Nephron (organoid): Measurements from ENCODE around the gene F5.

ENCODE experiments used
- H3K27ac Mint-ChIP-seq, 3 experiments: 2 replicates each; pipeline ENCODE4 v1.8.0; 2020; ENCODE audit warnings: mixed read lengths in 3 of 3, mild to moderate bottlenecking in 2 of 3, moderate library complexity in 1 of 3
- H3K27me3 Mint-ChIP-seq: 2 replicates; pipeline ENCODE4 v1.8.0; 2021; ENCODE audit warnings: low read depth, mild to moderate bottlenecking, moderate library complexity, mixed read lengths
- H3K36me3 Mint-ChIP-seq: 2 replicates; pipeline ENCODE4 v1.8.0; 2020; ENCODE audit warnings: low read depth, mixed read lengths
- H3K4me1 Mint-ChIP-seq: 2 replicates; pipeline ENCODE4 v1.8.0; 2020; ENCODE audit warnings: mixed read lengths
- H3K4me3 Mint-ChIP-seq, 3 experiments: 2 replicates each; pipeline ENCODE4 v1.8.0; 2020; ENCODE audit warnings: mild to moderate bottlenecking in 3 of 3, mixed read lengths in 3 of 3, moderate library complexity in 2 of 3
- H3K9me3 Mint-ChIP-seq: 2 replicates; pipeline ENCODE4 v1.8.0; 2020; ENCODE audit warnings: mixed read lengths
- TF ChIP-seq, protein P1 (sequence below), 3 experiments: fragments of 200-600 bp; sonication (generic); IDR thresholded peaks; one replicate each; pipeline ENCODE4 v1.5.0; 2021; ENCODE audit warnings: antibody characterized with exemption in 3 of 3; ENCODE audit not compliant: unreplicated experiment in 3 of 3

Gene F5

DNA sequence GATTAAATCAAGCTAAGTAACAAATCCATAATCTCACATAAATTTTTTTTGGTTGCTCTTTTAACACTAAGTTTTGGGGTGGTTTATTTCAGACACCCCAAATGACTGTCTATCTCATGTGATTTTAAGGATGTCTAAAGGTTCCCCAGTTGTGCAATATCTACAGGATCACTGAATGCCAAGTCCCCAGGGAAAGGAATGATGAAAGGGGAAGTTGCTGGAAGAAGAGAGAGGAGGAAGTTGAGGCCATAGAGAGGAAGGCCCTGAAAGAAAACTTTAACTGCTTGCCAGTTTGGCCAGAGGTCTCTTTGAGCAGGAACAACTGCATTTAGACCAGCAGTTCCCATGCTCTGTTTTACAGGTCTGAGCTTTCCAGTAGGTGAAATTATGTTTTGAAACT lies 73.1 kb downstream of the F5 start:
- H3K4me3 Mint-ChIP-seq: no peak overlapping the region
- no peak overlapping the region for H3K27ac Mint-ChIP-seq
- no peaks in the 10 kb centered on the region for H3K9me3 Mint-ChIP-seq
- no peaks in the 10 kb centered on the region for H3K4me1 Mint-ChIP-seq
- TF ChIP-seq, protein P1, sequence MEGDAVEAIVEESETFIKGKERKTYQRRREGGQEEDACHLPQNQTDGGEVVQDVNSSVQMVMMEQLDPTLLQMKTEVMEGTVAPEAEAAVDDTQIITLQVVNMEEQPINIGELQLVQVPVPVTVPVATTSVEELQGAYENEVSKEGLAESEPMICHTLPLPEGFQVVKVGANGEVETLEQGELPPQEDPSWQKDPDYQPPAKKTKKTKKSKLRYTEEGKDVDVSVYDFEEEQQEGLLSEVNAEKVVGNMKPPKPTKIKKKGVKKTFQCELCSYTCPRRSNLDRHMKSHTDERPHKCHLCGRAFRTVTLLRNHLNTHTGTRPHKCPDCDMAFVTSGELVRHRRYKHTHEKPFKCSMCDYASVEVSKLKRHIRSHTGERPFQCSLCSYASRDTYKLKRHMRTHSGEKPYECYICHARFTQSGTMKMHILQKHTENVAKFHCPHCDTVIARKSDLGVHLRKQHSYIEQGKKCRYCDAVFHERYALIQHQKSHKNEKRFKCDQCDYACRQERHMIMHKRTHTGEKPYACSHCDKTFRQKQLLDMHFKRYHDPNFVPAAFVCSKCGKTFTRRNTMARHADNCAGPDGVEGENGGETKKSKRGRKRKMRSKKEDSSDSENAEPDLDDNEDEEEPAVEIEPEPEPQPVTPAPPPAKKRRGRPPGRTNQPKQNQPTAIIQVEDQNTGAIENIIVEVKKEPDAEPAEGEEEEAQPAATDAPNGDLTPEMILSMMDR (IDR thresholded peaks at IDR 0.05; ENCODE audit: unreplicated experiment in 3 of 3): no peak
- no peaks in the 10 kb centered on the region for H3K36me3 Mint-ChIP-seq
- peaks cover 3% of the 10 kb centered on the region for H3K27me3 Mint-ChIP-seq

DNA sequence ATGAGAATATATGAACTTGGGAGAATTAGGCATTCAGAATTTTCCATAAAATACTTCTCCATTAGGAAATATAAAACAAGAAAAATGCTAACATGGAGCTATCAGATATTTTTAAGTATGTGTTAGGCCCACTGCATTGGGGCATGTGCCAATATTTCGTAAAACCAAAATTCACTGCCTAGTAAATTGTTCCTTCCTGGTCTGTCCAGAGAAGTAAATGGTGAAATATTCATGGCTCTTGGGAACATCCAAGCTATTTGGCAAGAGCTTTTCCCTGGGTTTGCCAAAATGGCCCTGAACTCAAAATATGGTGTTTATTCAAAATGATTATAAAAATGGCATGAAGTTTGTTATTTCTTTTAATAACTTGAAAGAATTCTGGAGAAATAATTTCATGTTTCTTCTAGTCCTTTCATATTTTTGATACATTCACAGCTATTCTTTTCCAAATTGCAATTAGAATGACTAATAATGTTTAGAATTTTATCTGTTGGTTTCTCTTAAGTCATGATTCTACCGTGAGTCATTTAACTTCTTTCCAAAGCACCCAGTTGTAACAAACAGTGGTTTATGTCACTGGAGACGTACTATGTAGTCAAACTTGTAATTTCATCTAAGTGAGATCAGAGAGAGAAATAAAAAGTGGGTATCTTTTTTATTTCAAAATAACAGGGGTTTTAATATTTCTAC lies 74.8 kb downstream of the F5 start:
- Mint-ChIP-seq H3K9me3 (no peaks in the 10 kb centered on the region), H3K27ac (no peak overlapping the region), H3K4me1 (no peaks in the 10 kb centered on the region), H3K27me3 (peaks cover 3% of the 10 kb centered on the region), H3K36me3 (no peaks in the 10 kb centered on the region), H3K4me3 (no peak overlapping the region)
- TF ChIP-seq, protein P1 (IDR thresholded peaks at IDR 0.05; ENCODE audit: unreplicated experiment in 3 of 3): no peak

DNA sequence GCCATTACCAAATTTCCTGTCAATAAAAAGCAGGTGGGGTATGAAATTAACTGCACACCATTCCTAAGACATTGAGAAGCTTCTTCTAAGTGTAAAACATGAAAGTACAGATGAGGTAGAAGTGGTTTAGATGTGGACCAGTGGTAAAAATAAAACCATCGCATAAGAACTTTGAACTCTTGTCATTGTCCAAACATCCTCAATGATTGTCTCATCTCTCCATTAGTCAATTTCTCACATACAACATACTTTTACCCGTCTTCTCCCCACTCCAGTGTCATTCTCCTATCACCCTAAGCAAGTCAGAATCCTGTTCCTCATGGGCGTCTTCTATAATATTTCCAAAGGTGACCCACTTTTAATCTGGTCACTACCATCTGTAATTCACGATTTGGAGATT lies 76.2 kb downstream of the F5 start:
- Mint-ChIP-seq H3K4me1 (no peaks in the 10 kb centered on the region), H3K9me3 (no peaks in the 10 kb centered on the region), H3K27me3 (peaks cover 3% of the 10 kb centered on the region), H3K27ac (no peak overlapping the region), H3K4me3 (no peak overlapping the region), H3K36me3 (no peaks in the 10 kb centered on the region)
- TF ChIP-seq, protein P1 (IDR thresholded peaks at IDR 0.05; ENCODE audit: unreplicated experiment in 3 of 3): no peak

DNA sequence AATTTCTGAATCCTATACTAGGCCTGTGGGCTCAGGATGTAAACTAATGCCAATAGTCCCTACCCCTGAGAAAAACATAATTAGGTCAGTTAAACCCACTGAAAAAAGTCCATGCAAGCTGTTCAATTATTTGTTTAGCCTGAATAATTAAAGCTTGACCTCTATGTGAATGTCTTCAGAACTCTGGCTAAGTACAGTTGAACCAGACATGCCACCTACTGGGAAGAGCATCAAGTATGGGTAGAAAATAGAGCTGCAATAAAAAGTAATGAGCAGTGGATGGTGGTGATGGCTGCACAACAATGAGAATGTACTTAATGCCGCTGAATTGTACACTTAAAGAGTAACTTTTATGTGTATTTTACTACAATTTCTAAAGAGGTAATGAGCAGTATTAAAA lies 76.9 kb downstream of the F5 start:
- H3K4me3 Mint-ChIP-seq: no peak overlapping the region
- H3K4me1 Mint-ChIP-seq: no peaks in the 10 kb centered on the region
- no peaks in the 10 kb centered on the region for H3K36me3 Mint-ChIP-seq
- peaks cover 3% of the 10 kb centered on the region for H3K27me3 Mint-ChIP-seq
- TF ChIP-seq, protein P1 (IDR thresholded peaks at IDR 0.05; ENCODE audit: unreplicated experiment in 3 of 3): no peak
- no peak overlapping the region for H3K27ac Mint-ChIP-seq
- H3K9me3 Mint-ChIP-seq: no peaks in the 10 kb centered on the region

DNA sequence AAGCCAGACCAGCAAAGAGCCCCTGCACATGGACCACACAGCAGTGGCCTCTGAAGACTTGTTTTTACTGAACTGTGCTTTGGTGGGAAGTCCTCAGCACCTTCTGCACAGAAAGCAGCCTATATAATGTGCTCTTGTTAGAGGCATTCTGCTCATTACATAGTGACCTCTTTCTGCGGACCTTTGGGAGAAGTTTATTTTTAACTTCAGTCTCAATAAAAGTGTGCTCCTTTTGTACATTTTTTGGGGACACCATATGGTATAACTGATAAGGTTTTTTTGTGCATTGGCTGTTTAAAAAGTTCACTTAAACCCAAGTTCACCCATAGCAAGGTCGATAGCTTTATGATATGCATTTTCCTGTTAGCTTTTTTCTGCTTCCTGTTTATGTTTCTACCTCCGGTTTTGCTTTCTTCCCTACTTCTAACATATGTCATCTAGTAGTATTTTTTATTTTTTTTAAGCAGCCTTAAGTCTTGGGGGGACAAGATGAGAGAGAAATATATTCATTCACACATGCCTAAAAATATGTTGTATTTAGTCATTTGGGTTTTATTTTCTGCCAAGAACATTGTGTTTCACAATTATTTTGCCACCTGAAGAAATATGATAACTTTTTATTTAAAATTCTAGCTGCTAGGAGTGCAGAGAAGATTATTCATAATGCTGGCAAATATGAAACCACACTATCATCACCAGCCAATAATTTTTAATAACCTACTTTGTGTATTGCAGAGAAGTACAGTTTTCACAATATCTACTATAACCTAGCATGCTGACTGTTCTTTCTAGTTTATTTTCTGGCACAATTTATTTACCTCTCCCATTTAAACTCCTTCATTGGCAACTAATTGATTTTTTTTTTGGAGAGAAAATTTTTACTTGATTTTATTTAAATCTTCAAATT lies 77.6 kb downstream of the F5 start:
- TF ChIP-seq, protein P1 (IDR thresholded peaks at IDR 0.05; ENCODE audit: unreplicated experiment in 3 of 3): no peak
- H3K4me1 Mint-ChIP-seq: no peaks in the 10 kb centered on the region

More for the DNA sequence above, 77.6 kb downstream of the F5 start:
- Mint-ChIP-seq H3K9me3 (no peaks in the 10 kb centered on the region), H3K4me3 (no peak overlapping the region), H3K27ac (peak overlapping the region in 2 of 3 experiments; percentile 24 to 44), H3K36me3 (no peaks in the 10 kb centered on the region), H3K27me3 (peaks cover 3% of the 10 kb centered on the region)
